Hematopoietic multipotent progenitor cell treated with erythropoietin and hydrocortisone succinate and interleukin-3 and kit ligand, for 15 days (in vitro differentiated cells): Measurements from ENCODE around the gene SAP130.
A peak's percentile ranks its signal among the peaks of the same experiment; 100 is the strongest.

Experiments used
- DNase-seq: peaks from one replicate; pipeline ENCODE4 v3.0.0-alpha.2; 2015; ENCODE audit warnings: low spot score

Gene SAP130

DNA sequence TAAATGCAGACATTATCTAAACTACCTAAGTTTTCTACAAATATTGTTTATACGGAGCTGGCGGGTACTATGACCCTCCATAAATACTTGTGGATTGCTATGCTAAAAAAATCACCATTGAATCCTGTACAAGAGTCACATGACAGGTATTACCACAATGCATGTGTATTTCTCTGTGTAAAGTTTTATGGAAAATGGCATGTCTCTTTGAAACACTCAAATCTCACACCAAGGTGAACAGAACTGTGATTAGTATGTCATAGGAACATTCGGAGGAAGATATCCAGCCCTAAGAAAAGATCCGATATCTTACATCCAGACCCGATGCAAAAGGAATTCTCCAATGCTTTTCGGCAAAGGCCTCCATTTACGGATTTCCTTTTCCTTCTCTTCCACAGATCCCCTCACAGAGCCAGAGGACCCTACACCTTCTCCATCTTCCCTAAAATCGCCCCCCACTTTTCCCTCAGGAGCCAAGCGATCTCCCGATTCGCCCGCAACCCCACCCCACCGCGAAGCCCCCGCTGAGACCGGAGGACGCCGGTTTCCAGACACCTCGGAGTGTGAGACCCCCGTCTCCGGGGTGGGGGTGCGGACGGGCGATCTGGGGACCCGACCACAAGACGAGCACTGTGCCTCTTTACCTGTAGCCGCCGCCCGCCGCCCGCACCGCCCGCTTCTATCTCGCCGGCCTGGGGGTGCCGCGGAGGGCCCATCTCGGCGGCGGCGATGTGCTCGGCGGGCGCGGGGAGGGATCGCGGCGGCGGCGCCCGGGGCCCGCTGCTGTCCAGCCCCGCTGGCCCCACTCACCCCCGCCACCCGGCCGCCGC lies 1.2 kb downstream of the SAP130 start:
- peak; percentile 8 for DNase-seq

DNA sequence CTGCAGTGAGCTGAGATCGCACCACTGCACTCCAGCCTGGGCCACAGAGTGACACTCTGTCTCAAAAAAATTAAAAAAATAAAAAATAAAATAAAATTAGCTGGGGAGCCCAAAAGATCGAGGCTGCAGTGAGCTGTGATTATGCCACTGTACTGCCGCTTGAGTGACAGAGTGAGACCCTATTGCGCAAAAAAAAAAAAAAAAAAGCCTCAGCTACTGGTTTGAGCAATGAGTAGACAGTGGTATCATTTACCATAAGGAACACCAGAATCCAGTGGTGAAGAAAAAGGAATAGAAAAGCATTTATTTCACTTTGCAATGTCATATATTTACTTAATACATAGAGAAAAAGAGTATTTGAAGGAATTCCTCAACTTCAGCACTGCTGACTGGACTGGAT lies 3.0 kb downstream of the SAP130 start:
- DNase-seq = no peak

DNA sequence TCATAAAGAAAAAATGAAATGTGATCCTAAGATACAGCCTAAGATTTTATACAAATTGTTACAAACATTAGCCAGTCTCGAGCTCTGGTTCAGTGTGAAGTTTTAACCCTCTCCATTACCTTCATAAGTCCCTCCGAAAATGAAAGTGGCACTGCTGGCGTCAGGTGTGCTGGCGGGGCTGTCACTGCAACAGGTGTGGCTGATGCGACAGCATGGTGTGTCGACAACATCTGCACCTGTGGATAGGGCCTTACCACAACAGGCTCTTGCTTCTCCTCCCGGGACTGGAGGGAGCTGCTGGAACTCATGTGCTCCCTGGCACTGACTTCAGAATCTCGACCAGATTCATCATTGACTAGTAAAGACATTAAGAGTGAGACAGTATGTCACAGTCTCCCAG lies 10.3 kb downstream of the SAP130 start:
- no peak for DNase-seq

DNA sequence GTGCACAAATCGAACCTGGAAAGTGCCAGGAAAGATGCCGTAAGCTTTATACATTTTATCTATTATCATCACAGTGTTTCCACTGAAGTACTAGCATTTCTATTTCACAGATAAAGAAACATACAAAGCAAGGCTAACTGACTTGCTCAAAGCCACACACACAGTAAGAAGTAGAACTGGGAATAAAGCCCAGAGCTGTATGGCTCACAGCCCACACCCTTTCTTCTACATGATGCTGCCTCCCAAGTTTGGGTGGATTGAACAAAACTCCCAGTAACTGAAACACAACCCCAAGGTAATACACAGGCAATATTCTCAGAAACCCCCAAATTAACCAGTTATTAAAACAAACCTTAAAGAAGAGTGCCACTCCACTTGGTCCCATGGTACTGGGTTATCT lies 11.2 kb downstream of the SAP130 start:
- no peak for DNase-seq

DNA sequence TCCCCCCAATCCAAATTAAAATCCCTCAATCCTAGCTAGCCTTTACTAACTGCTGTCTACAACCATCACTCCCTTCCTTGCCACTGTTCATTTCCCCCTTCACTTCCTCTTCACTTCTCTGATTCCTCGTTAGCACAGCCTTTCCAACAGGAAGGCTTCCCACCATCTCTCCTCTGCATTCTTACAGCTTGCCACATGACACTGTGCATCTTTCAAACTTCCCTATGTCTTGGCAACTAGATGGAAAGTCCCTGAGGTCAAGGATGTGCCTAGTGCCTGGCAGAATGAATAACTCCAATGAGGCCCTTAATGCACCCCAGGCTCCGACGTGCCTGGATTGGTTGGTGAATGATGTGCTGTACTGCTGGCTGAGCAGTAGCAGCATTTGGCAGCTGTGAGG lies 15.2 kb downstream of the SAP130 start:
- DNase-seq = no peak

DNA sequence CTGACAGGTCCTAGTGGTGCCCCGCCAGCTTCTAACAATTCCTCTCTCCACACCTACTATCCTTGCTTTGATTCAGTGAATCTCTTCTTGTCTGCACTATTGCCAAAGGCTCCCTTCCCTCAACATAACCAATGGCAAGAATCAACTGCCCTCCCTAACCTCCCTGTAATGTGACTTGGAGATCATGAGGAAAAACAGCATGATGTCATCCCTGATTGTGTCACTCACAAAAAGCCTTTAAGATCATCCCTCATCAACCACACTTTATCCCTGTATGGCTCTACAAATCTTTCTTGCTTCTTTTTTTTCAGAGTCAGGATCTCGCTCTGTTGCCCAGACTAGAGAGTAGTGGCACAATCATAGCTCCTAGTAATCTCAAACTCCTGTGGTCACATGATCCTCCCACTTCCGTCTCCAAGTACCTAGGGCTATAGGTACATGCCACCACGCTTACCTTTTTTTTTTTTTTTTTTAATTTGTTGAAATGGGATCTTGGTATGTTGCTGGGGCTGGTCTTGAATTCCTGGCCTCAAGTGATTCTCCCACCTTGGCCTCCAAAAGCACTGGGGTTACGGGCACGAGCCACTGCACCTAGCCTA lies 19.7 kb downstream of the SAP130 start:
- no peak for DNase-seq

DNA sequence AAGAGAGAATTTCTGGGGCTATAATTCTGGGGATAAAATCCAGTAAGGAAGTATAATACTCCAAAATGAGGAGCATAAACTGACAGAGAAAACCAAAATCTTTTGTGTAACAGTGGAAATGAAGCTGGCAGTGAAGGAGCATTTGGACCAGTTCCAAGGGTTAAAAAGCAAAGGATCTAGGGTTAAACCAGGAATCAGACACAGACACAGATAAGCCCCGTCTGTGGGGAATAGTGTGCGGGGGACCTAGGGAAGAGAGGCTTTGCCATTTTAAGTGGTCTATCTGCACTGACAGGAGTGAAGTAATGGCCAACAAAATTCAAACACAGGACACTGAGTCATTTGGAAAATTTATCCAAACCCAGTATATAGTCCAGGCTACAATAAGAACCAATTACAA lies 23.4 kb downstream of the SAP130 start:
- no peak for DNase-seq

DNA sequence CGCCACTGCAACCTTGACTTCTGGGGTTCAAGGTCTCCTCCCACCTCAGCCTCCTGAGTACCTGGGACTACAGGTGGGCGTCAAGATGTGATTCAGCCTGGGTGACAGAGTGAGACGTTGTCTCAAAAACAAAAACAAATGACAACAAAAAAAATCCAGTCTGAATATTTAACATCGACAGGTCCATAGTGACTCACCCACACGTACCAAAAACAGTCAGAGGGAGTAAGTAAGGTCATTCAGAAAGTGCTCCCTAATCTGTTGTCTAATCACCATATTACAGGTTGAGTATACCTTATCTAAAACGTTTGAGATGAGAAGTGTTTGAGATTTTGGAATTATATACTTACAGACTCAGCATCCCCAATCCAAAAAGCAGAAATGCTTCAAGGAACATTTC lies 24.4 kb downstream of the SAP130 start:
- DNase-seq = no peak

DNA sequence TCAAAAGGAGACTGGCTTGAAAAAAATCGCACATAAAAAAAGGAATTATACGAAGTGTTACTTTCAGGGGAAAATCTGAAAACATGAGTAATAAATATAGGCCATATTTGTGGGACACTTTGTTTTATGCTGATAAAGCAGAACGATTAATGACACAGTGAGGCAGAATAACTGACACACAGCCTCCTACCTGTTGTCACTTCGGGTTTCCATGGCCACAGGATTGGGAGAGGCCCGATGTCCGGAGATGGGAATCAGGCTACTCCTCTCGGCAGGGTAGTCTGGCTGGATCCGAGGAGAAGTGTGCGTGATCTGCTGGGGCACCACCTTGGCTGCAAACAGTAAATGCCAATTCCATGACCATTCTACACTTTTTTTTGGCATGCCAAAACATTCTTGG lies 31.7 kb downstream of the SAP130 start:
- DNase-seq = no peak

DNA sequence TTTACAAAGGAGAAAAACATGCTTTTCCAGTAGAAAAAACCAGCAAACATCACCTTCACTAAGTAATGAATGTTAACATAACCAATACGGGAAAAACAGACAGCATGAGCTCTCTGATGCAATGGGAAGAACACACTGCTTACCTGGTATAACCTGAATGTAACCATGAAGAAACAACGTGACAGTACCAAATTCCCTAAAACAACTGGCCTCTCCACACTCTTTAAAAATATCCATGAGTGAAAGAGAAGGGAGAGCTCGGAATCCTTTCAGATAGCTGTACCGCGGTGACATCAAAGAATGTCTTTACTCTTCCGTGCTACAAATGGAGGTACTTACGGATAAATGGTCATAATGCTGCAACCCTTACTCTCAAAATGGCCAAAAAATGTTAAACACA lies 32.1 kb downstream of the SAP130 start:
- DNase-seq = no peak

DNA sequence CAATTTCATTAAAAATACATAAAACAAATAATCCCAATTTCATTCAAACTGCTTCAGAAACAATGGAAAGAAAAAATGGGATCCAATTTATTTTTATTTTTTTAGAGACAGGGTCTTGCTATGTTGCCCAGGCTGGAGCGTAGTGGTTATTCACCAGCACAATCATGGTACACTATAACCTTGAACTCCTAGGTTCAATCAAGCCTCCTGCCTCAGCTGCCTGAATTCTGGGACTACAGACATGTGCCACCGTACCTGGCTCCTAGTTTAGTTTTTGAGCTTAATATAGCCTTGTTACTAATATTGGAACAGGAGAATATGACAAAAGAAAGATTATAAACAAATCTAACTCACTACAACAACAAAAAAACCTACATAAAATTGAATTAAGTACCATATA lies 34.2 kb downstream of the SAP130 start:
- no peak for DNase-seq

DNA sequence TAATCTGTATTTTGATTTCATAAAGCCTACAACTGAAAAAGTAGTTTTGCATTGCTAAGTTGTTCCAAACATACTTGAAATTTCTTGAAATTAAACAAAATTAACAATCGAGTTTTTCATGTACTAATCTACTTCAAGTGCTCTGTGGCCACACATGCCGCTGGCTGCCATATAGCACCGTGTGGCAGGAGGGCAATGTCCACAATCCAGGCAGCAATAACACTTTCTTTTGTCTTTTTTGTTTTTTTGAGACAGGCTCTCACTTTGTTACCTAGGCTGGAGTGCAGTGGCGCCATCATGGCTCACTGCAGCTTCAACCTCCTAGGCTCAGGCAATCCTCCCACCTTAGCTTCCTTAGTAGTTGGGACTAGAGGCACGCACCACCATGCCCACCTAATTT lies 36.1 kb downstream of the SAP130 start:
- no peak for DNase-seq

DNA sequence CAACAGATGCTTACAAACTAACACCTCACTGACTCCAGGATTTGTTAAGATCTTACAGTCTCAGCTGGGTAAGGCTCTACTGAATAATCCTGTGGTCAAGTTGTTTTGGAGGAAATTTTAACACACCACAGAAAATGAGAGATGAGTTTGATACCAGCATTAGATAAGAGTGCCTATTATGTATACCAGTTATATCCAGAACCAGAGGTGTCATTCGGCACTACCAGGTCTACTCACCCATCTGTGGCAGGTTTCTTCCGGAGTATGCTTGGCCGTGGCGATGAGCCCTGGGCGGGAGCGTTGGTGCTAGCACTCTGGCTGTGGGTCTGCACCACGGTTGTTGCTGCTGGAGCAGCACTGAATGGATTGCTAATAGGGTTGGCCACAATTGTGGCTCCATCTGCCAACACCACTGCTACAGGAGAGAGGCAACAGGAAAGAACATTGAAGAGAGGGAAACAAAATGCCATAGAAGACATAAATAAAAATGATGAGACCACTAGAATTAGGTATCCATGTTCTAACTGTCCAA lies 41.2 kb downstream of the SAP130 start:
- DNase-seq = no peak

DNA sequence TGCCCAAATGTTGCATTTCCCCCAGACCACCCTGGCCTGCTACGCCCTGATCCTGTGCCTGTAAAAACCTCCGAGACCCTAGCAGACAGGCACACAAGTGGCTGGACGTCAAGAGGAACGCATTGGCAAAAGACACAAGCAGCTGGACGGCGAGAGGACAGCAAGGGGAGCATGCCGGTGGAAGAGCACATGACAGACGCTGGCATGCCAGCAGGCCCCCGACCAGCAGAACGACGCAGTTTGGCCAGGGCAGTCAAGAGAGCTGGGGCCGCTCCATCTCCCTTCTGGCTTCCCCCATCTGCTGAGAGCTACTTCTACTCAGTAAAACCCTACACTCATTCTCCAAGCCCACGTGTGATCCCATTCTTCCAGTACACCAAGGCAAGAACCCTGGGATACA lies 42.1 kb downstream of the SAP130 start:
- no peak for DNase-seq

DNA sequence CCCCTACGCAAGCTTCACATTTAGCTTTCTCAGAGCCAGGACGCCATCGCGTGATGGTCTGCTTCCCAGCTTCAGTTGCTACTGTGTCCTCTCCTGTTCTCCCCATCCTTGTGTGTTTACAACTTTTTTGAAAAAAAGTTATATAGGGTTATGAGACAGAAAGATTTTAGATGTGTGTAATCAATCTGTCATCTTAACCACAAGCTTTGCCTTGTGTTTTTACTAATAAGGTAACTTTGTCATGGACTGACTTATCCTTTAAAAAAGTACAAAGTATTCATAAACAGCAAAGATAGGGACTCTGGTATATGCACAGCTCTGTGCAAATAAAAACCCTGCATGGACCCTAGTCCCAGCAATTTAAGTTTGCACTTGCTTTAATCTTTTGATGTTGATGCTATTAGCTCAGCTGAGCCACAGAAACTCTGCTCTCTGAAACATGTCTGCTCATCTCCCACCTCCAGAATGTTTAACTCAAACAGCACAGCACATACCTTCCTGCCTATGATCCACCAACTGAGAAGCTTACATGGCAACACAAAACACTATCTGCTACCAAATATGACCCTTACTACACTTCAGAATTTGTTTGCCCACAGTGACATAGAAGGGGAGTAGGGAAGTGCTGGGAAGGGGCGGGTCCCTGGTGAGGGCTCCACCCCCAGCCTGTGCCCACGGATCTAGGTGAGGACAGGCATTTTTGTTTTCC lies 42.7 kb downstream of the SAP130 start:
- DNase-seq = no peak

DNA sequence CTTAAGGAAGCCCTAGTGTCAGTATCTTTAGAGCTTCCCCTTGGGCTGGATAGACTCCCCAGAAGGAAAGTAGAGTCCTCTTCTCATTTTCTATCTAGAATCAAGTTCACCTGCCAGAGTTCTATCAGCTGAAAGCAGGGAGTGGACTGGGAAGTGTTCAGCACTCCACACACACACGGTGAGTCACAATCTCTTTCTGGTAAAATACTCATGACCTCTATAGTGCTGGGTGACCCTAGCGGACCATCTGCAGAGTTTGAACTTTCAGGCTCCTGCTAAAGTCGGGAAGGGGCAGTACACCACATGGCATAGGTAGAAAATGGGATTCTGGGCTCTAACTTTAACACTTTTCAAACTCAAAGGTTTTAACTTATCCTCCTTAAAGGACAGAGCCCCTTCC lies 43.3 kb downstream of the SAP130 start:
- DNase-seq = no peak

DNA sequence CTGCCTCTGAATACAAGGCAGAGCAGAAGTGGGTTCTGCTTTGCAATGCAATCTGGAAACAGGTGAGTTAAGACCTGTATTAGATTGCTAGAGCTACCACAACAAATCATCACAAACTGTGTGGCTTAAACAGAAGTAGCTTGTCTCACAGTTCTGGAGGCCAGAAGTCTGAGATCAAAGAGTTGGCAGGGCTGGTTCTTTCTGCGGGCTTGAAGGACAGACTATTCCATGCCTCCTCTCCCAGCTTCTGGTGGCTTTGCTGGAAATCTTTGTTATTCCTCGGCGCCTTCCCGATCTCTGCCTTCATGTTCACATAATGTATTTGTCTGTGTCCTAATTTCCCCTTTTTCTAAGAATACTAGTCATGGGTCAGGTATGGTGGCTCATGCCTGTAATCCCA lies 58.4 kb downstream of the SAP130 start:
- DNase-seq = no peak

DNA sequence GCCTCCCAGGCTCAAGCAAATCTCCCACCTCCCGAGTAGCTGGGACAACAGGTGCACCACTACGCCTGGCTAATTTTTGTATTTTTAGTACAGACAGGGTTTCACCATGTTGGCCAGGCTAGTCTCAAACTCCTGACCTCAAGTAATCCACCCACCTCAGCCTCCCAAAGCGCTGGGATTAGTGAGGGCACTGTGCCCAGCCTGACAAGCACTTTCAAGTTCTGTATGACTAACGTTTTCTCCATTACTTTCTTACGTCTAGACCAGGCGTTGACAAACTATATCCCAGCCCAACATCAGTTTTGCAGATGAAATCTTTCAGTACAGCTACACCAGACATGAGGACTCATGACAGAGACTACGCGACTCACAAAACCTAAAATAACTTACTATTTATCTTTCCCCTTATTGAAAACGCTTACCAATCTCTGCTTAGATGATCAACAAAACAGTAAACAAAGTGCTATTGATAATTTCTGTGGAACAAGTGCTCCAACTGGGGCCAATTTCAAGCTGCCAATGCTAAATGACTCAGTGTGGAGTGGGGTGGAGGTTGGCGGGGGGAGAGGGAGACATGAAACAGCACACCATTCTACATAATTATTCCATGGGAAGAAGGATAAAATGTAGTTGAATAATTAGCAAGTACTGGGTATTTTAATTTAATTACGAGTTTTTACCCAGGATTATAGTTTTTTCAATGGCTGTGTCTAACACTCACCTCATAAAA lies 59.1 kb downstream of the SAP130 start:
- DNase-seq = no peak

DNA sequence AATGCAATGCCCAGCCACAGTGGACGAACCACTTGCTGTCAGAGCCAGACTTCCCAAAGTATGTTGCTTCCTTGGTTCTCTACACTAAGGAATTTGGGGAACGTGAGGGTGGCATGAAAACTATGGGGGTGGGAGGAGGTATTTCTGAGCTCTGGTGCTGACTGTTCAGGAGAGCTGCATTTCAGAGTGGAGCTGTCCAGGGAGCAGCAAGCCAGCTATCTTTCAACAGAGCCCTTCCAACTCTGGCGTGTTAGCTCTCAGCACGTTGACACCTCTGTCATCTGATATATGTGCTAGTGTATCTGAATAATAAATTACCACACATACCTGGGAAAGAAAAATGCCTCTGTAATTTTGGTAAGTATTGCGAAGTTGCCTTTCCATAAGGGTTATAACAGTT lies 66.1 kb downstream of the SAP130 start:
- DNase-seq = no peak

DNA sequence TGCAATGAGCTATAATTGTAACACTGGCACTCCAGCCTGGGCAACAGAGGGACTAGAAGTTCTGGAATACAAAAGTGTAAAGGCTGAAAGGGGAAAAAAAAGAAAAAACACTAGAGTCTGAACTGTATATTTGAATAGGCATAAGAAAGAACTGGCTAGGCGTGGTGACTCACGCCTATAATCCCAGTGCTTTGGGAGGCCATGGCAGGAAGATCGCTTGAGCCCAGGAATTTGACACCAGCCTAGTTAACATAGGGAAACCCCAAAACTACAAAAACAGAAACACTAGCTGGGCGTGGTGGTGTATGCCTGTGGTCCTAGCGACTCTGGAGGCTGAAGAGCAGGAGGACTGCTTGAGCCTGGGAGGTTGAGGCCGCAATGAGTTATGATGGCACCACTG lies 70.6 kb downstream of the SAP130 start:
- DNase-seq = no peak

DNA sequence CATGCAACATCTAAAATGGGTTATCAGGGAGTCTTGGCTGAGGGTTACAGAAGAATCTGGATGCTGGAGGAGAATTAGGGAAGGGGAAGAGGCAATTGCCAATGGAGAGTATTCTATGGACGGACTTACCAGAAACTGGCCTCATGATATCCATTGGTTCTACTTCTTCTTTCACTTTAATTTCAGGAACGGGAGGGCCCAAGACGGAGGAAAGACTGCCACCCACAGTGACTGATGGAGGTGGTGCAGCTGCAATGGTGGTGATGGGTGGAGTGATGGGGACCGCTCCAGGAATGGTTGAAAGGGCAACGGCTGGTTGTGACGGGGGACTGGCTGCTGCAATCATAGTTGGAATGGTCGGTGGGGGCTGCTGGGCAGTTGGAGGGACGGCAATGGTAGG lies 73.0 kb downstream of the SAP130 start:
- no peak for DNase-seq

DNA sequence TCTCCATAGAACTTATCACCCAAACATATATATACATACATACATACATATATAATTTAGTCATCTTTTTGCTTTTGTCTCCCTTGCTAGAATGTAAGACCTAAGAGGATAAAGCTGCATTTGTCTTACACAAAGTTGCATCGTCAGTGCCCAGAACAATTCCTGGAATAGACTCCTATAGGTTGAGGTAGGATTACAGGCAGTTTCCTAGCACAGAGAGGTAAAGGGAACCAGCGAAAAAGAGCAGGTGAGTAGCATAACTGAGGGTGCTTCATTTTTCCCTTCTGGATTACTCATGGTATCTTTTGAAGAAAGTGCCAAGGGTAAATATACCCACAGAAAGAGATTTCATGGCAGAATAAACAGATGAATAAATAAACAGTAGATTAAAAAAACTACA lies 74.0 kb downstream of the SAP130 start:
- DNase-seq = no peak
